ENCODE results near the gene GSK3A. TPM values are rescaled to one million over a fixed set of nuclear protein-coding genes. Genes with fewer than 3 reads are reported as not detected.

Gene GSK3A
- total RNA-seq, 1 donor from 2014 or later, result 27.0 TPM

- intact Hi-C loops (cut with DNase I), result no loop called here
Measured at GRCh38 chr19:42196011-42197001, 46.1 kb downstream of the GSK3A start.

DNA sequence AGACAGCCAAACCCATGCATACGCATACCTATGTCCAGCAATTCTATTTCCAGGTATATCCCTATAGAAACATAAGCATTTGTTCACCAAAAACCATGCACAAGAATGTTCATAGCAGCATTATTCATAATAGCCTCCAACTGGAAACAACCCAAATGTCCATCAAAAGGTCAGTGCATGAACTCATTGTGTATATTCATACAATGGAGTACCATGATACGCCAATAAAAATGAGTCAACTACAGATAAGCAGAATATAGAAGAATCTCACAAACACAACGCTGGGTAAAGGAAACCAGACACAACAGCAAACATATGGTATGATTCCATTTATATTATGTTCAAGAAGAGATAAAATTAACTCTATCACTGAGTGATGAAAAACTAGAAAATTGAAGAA lies 48.7 kb downstream of the GSK3A start:
- intact Hi-C loops (cut with DNase I), result no loop called here
- no peak for TF ChIP-seq CTCF (IDR thresholded peaks at IDR 0.05)
- H3K4me1 ChIP-seq, result no peaks in the 10 kb centered on the region
- no peaks in the 10 kb centered on the region for H3K27me3 ChIP-seq
- H3K27ac ChIP-seq, result no peak overlapping the region
- DNase-seq (ENCODE audit: low spot score in 2 of 2), result no peak
- H3K9me3 ChIP-seq, result no peaks in the 10 kb centered on the region
- peaks cover 6 to 17% of the 10 kb centered on the region in 2 donors for H3K36me3 ChIP-seq
- no peak overlapping the region for H3K4me3 ChIP-seq

More at GRCh38 chr19:42196011-42197001, 46.1 kb downstream of the GSK3A start:
- TF ChIP-seq CTCF (IDR thresholded peaks at IDR 0.05), result no peak
- no peaks in the 10 kb centered on the region for H3K4me1 ChIP-seq
- H3K27ac ChIP-seq, result no peak overlapping the region
- no peaks in the 10 kb centered on the region for H3K9me3 ChIP-seq
- DNase-seq (ENCODE audit: low spot score in 2 of 2), result no peak
- peaks cover 16 to 43% of the 10 kb centered on the region in 2 donors for H3K36me3 ChIP-seq
- no peaks in the 10 kb centered on the region for H3K27me3 ChIP-seq
- no peak overlapping the region for H3K4me3 ChIP-seq

DNA sequence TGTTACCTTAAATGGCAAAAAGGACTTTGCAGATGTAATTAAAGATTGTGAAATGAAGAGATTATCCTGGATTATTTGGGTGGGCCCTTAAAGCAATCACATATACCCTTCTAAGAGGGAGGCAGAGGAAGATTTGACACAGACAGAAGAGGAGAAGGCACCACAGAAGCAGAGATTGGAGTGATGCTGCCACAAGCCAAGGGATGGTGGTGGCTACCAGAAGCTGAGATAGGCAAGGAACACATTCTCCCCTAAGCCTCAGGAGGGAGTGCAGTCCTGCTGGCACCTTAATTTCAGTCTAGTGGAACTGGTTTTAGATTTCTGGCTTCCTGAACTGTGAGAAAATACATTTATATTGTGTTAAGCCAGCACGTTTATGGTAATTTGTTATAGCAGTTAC lies 49.1 kb downstream of the GSK3A start:
- H3K27ac ChIP-seq, result no peak overlapping the region

DNA sequence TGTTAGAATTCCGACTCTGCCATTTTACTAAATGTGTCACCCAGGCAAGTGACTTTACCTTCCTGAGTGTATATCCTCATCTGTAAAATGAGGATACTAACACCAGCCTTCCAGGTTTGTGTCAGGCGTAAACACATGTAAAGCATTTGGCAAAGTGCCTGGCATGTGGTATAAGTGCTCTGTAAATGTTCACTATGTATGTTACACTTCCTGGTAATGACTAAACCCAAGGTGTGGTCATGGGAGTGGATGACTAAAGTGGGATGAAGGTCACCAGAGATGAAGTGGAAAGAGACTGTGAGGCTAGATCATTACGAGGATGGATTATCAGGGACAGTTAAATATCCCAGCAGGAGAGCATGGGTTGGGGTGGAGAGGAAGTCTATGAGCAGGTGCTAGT lies 50.5 kb downstream of the GSK3A start:
- TF ChIP-seq CTCF (IDR thresholded peaks at IDR 0.05), result no peak
- DNase-seq (ENCODE audit: low spot score in 2 of 2), result no peak
- Histone ChIP-seq H3K27ac (no peak overlapping the region), H3K27me3 (no peaks in the 10 kb centered on the region), H3K36me3 (peaks cover 0 to 5% of the 10 kb centered on the region in 2 donors), H3K4me1 (no peaks in the 10 kb centered on the region), H3K4me3 (no peak overlapping the region), H3K9me3 (no peaks in the 10 kb centered on the region)
- intact Hi-C loops (cut with DNase I), result no loop called here

More for the DNA sequence above, 49.1 kb downstream of the GSK3A start:
- intact Hi-C loops (cut with DNase I), result no loop called here
- H3K4me1 ChIP-seq, result no peaks in the 10 kb centered on the region
- no peak overlapping the region for H3K4me3 ChIP-seq
- no peaks in the 10 kb centered on the region for H3K9me3 ChIP-seq
- no peak for DNase-seq (ENCODE audit: low spot score in 2 of 2)
- no peaks in the 10 kb centered on the region for H3K27me3 ChIP-seq
- TF ChIP-seq CTCF (IDR thresholded peaks at IDR 0.05), result no peak
- peaks cover 2 to 13% of the 10 kb centered on the region in 2 donors for H3K36me3 ChIP-seq

GRCh38 chr19:42191330-42191729 lies 51.1 kb downstream of the GSK3A start:
- no peaks in the 10 kb centered on the region for H3K9me3 ChIP-seq
- H3K4me1 ChIP-seq, result no peaks in the 10 kb centered on the region
- peaks cover 0 to 4% of the 10 kb centered on the region in 2 donors for H3K36me3 ChIP-seq
- no peak for TF ChIP-seq CTCF (IDR thresholded peaks at IDR 0.05)
- no peak overlapping the region for H3K27ac ChIP-seq
- intact Hi-C loops (cut with DNase I), result no loop called here
- H3K4me3 ChIP-seq, result no peak overlapping the region
- DNase-seq (ENCODE audit: low spot score in 2 of 2), result no peak
- no peaks in the 10 kb centered on the region for H3K27me3 ChIP-seq

Measured in ascending aorta (tissue), 2 donors.